ENCODE measurements around the gene NUDT16L1.
"Not testable (repeated sequence)": the region's sequence is repeated elsewhere in the genome, so short reads cannot be mapped to it uniquely, and the experiment has no call there.

The NUDT16L1 gene

DNA sequence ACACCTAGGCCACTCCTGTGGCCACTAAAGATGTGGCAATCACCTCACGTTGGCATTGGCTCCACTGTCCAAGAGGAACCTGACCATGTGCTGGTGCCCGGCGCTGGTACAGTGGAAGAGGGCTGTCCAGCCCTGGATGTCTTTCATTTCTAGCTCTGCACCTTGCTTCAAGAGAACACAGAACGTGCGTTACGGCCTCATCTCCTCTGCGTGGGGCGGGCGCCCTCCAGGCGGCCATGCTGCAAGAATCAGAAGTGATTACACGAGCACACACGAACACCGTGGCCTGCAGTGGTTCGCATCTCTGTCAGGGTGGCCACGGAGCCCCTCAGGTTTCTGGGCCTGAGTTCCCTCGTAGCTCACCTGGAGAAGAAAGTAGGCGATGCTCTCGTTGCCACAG, 33.3 kb downstream of the NUDT16L1 start:
- Mint-ChIP-seq H3K4me3 (no peak overlapping the region), H3K27me3 (no peaks in the 10 kb centered on the region), H3K9me3 (no peaks in the 10 kb centered on the region), H3K4me1 (no peaks in the 10 kb centered on the region), H3K27ac (no peak overlapping the region), H3K36me3 (peaks cover 10% of the 10 kb centered on the region)
- DNase-seq (ENCODE audit: low spot score in 2 of 2): no peak
- ATAC-seq (ENCODE audit: low read depth): no peak

DNA sequence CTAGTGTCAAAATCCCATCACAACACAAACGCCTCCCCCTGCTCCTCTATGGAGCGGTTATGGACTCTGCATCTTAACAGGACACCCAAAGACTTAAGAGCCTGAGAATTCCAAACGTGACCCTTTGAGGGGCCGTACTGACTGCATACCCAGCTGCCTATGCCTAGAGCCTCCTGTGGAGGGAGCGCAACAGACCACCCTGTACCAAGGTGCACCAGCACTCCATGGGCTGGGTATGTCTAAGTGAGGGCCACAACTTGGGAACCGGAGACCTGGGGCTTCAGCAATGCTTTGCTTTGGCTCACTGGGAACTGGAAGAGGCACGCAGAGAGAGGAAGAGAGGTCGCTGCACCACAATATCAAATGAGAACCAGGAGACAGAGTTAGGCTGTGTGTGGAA, 35.3 kb downstream of the NUDT16L1 start:
- Mint-ChIP-seq H3K36me3 (peaks cover 10% of the 10 kb centered on the region), H3K27ac (no peak overlapping the region), H3K4me3 (no peak overlapping the region), H3K27me3 (no peaks in the 10 kb centered on the region), H3K9me3 (no peaks in the 10 kb centered on the region), H3K4me1 (peaks cover 5% of the 10 kb centered on the region)
- no peak for ATAC-seq (ENCODE audit: low read depth)
- DNase-seq (ENCODE audit: low spot score in 2 of 2): no peak

DNA sequence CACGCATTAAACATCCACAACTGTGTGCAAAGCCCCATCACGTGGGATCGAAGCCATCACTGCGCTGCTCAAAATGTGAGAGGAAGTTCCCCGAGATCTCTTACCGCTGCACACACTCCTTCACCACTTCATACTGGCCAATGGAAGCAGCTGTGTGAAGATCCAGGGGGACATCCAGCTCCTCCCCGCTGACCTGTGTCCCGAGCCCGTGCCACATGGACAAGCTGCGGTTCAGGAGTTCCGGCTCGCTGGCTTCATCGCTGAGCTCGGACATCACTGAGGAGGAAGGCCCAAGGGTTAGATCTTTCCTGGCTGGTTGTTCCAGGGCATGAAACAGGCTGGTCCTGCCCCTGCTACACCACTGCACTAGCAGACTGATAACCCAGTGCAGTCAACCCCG, 36.5 kb downstream of the NUDT16L1 start:
- H3K27me3 Mint-ChIP-seq: no peaks in the 10 kb centered on the region
- no peak overlapping the region for H3K27ac Mint-ChIP-seq
- ATAC-seq (ENCODE audit: low read depth): no peak
- peaks cover 5% of the 10 kb centered on the region for H3K4me1 Mint-ChIP-seq
- H3K9me3 Mint-ChIP-seq: no peaks in the 10 kb centered on the region
- no peak for DNase-seq (ENCODE audit: low spot score in 2 of 2)
- peaks cover 9% of the 10 kb centered on the region for H3K36me3 Mint-ChIP-seq
- H3K4me3 Mint-ChIP-seq: no peak overlapping the region

DNA sequence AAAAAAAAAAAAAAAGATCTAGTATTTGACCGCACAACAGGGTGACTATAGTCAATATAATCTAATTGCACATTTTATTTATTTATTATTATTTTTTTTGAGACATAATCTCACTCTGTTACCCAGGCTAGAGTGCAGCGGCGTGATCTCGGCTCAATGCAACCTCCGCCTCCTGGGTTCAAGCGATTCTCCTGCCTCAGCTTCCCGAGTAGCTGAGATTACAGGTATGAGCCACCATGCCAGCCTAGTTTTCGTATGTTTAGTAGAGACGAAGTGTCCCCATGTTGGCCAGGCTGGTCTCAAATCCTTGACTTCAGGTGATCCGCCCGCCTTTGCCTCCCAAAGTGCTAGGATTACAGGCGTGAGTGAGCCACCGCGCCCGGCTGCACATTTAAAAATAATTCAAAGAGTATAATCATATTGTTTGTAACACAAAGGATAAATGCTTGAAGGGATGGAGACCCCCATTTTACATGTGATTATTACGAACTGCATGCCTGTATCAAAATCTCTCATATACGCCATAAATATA, 39.9 kb downstream of the NUDT16L1 start:
- Mint-ChIP-seq H3K27me3 (peaks cover 6% of the 10 kb centered on the region), H3K27ac (no peak overlapping the region), H3K36me3 (peaks cover 6% of the 10 kb centered on the region), H3K9me3 (no peaks in the 10 kb centered on the region), H3K4me3 (peak overlapping the region; percentile 94), H3K4me1 (peaks cover 10% of the 10 kb centered on the region)
- no peak for DNase-seq (ENCODE audit: low spot score in 2 of 2)
- ATAC-seq (ENCODE audit: low read depth): no peak

DNA sequence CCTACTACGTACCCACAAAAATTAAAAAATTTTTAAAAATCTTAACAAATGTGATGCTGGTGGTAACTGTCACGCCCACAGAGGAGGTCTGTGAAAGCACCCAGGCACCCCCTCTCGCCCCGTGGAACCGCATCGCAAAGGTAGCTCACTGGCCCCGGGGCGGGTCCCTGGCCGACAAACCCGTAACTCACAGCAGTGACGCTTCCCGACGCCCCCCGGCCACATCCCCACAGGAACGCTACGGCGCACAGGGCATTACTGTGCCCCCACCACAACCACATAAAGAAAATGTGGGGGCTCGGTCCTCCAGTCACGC, 40.3 kb downstream of the NUDT16L1 start:
- peaks cover 6% of the 10 kb centered on the region for H3K27me3 Mint-ChIP-seq
- no peaks in the 10 kb centered on the region for H3K9me3 Mint-ChIP-seq
- H3K27ac Mint-ChIP-seq: no peak overlapping the region
- peaks cover 5% of the 10 kb centered on the region for H3K36me3 Mint-ChIP-seq
- ATAC-seq (ENCODE audit: low read depth) (peak; percentile 8), DNase-seq (ENCODE audit: low spot score in 2 of 2) (no peak)
- H3K4me3 Mint-ChIP-seq: peak overlapping the region; percentile 94
- H3K4me1 Mint-ChIP-seq: peaks cover 10% of the 10 kb centered on the region

DNA sequence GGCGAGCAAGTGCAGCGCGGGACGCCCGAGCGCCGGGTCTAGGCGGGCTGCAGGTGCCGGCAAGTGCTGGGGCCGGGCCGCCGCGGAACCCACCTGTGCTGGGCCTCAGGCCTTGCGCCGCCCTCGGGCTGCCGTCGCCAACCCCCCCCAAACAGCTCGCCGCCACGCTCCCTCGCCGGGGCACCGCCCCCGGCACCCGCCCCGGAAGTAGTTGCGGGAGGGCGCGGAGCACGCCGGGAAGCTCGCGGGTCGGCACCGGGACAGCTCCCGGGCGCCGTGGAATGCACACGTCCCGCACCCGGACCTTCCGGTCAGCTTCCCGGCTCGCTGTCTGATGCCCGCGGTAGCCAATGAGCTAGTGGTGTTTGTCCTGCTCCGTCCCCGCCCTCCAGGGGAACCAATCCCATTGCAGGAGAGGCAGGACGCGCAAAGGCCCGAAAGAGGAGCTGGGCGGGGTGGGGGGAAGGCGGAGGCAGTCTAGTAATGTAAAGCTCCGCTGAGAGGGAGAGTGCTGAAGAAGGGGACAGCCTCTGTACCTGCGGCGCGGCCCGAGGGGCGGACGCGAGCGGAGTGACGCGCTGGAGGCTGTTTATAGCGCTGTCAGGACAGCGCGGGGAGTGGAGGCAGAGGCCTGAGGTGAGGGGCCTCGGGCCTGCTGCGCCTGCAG, 40.8 kb downstream of the NUDT16L1 start, which contains the start of the genes ANKS3 and DNAAF8:
Gene ANKS3, minus strand, starts transcription at position 209 of the 667 bp plus-strand sequence. CDS start 4,122 bp downstream, outside the sequence.
Gene DNAAF8, plus strand, starts transcription at position 475 of the 667 bp plus-strand sequence. CDS start 1,978 bp downstream, outside the sequence.
- peak; percentile 71 to 77 for DNase-seq (ENCODE audit: low spot score in 2 of 2)
- peaks cover 6% of the 10 kb centered on the region for H3K27me3 Mint-ChIP-seq
- H3K27ac Mint-ChIP-seq: peak within 1 kb of the TSS; percentile 89
- H3K36me3 Mint-ChIP-seq: peaks cover 2% of the 10 kb centered on the region
- peak; percentile 81 for ATAC-seq (ENCODE audit: low read depth)
- H3K4me3 Mint-ChIP-seq: peak within 1 kb of the TSS; percentile 94
- peaks cover 10% of the 10 kb centered on the region for H3K4me1 Mint-ChIP-seq
- no peaks in the 10 kb centered on the region for H3K9me3 Mint-ChIP-seq

DNA sequence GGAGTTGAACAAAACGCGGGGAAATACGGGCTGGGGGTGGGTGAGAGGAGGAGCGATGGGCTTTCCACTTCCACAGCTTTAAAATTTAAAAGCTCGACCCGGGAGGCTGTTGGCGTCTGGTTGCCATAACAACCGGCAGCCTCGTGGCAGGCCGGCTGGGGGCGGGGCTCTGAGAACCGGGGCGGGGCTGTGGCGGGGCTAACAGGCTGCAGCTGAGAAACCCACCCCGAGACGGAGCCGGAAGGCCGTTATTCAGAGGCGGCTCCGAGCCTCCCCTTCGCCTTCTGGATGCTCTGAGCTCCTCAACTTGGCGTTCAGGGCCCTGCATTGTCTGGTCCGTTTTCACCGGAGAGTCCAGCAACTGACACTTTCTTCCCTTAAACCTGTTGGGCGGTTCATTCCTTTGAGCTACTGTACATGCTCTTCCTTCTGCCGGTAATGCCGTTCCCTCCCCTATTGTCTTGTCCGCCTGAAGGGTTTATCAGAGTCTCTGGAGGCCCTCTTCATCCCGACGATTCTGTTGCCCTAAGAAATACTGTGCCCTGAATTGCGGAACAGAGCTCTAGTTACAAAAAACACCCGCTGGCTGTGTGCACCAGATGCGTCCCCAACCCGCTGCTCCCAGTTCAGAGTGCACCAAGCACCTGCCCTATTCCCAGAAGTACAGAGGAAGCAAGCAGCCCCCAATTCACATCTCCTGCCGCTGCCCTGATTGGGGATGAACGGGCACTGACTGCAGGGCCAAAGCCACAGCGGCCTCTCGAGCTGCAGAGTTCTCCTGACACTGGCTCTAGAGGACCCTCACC, 41.6 kb downstream of the NUDT16L1 start:
- Mint-ChIP-seq H3K4me1 (peaks cover 10% of the 10 kb centered on the region), H3K27ac (peak overlapping the region; percentile 89), H3K4me3 (peak overlapping the region; percentile 94), H3K9me3 (no peaks in the 10 kb centered on the region), H3K27me3 (peaks cover 6% of the 10 kb centered on the region), H3K36me3 (peaks cover 2% of the 10 kb centered on the region)
- peak; percentile 78 for ATAC-seq (ENCODE audit: low read depth)
- peak; percentile 92 for DNase-seq (ENCODE audit: low spot score in 2 of 2)

DNA sequence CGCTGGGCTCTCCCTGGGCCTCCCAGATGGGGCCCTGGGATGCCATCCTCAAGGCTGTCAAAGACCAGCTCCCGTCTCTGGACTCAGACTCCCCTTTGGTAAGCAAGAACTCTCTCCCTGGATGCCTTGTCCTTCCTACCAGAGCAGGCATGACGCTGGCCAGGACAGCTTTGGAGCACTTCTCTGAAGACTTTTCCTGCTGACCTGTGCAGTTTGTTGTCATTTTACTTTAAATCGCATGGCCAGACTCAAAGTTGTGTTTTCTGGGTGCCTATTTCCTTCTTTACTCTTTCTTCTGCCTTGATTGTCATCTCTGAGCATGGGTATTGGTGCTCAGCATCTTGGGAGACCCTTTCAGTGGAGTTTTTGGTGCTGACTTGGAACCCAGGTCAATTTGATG, 43.2 kb downstream of the NUDT16L1 start:
- no peak for DNase-seq (ENCODE audit: low spot score in 2 of 2)
- Mint-ChIP-seq H3K36me3 (no peaks in the 10 kb centered on the region), H3K27ac (no peak overlapping the region), H3K4me1 (peaks cover 10% of the 10 kb centered on the region), H3K4me3 (no peak overlapping the region), H3K9me3 (no peaks in the 10 kb centered on the region), H3K27me3 (peaks cover 6% of the 10 kb centered on the region)
- ATAC-seq (ENCODE audit: low read depth): no peak

DNA sequence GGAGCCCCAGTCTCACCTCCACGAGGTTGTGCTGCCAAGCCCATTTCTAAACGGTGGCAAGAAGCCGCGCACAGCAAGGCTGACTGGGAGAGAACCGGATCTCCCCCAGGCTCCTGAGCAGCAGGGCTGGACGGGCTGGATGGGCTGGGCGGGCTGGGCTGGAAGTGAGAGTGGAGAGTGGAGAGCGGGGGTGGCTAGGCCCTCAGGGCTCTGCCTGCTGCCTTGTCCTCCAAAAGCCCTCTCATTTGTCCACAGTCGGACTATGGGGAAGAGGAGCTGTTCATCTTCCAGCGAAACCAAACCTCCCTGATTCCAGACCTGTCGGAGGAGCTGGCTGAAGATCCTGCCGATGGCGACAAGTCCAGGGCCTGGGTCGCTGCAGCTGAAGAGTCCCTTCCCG, 44.2 kb downstream of the NUDT16L1 start:
- no peak overlapping the region for H3K27ac Mint-ChIP-seq
- H3K4me1 Mint-ChIP-seq: peaks cover 10% of the 10 kb centered on the region
- ATAC-seq (ENCODE audit: low read depth) (no peak), DNase-seq (ENCODE audit: low spot score in 2 of 2) (no peak)
- H3K27me3 Mint-ChIP-seq: peaks cover 6% of the 10 kb centered on the region
- H3K36me3 Mint-ChIP-seq: no peaks in the 10 kb centered on the region
- H3K9me3 Mint-ChIP-seq: no peaks in the 10 kb centered on the region
- no peak overlapping the region for H3K4me3 Mint-ChIP-seq

DNA sequence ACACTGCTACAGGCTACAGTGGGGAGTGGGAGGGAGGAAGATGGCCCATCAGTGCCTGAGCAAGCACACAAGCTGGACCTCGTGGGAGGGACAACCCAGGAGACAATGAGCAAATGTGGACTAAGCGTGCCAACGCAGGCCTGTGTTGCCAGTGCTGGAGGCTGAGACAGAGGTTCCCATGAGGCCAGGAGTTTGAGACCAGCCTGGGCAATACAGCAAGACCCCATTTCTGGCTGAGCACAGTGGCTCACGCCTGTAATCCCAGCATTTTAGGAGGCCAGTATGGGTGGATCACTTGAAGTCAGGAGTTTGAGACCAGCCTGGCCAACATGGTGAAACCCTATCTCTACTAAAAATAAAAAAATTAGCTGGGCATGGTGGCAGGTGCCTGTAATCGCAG, 45.0 kb downstream of the NUDT16L1 start:
- H3K4me1 Mint-ChIP-seq; ATAC-seq (ENCODE audit: low read depth); H3K9me3 Mint-ChIP-seq; H3K36me3 Mint-ChIP-seq; H3K27ac Mint-ChIP-seq; H3K4me3 Mint-ChIP-seq; H3K27me3 Mint-ChIP-seq; DNase-seq (ENCODE audit: low spot score in 2 of 2): not testable (repeated sequence)

DNA sequence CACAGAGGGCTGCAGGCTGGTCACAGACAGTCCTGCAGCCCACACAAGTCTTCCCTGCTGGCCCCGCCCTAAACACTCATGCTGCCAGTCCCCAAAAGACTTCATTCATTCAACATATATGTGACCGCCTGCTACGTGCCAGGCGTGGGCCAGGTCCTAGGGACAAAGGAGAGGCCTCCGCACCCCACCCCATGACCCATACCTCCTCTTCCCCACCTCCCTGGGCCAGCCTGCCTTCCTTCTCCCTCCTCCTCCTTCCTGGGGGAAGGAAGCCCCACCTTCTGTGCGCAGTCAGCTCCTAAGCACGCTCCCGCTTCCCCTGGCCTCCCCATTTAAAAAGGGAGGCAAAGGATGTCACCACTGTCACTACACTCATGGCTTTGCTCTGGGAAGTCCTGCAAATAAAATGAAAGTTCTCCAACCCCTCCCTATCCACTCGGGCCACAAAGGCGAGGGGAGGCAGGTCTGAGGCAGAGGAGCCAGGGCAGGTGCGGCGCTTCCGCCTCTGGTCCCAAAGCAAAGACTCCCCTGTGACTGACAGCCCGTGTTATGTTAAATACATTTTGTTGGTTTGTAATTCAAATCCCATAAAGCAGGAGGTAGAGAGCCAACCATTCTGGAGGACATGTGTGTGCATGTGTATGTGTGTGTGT, 50.0 kb downstream of the NUDT16L1 start:
- Mint-ChIP-seq H3K9me3 (no peaks in the 10 kb centered on the region), H3K36me3 (no peaks in the 10 kb centered on the region), H3K27me3 (peaks cover 4% of the 10 kb centered on the region), H3K27ac (no peak overlapping the region), H3K4me1 (peaks cover 13% of the 10 kb centered on the region), H3K4me3 (peak overlapping the region; percentile 67)
- DNase-seq (ENCODE audit: low spot score in 2 of 2): no peak
- no peak for ATAC-seq (ENCODE audit: low read depth)

DNA sequence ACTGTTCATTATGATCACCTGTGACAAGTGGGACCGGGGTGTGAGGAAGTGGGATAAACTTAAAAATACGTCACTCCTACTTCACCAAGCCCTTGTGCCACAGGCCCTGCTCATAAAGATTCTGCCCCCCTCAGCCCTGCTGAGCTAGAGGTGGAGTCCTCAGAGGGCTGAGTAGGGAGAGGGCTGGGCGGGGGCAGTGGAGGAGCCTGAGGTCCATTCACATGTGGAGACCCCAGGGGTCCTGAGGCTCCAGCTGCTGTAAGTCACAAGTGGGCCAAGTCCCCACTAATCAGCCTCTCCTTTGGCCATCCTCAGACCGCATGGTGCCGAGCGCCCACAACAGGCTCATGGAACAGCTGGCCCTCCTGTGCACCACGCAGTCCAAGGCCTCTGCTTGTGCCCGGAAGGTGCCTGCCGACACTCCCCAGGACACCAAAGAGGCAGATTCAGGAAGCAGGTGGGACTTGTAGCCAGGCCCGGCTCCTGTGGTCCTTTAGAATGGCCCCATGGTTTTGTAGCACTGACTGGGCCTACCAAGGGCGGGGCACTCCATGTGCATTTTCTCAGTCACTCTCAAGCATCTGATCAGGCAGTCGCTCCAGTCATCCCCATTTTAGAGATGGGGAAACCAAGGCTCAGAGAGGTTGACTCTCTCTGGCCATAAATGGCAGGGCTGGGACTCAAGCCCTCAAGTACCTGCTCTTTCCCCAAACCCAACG, 51.4 kb downstream of the NUDT16L1 start:
- no peak overlapping the region for H3K27ac Mint-ChIP-seq
- DNase-seq (ENCODE audit: low spot score in 2 of 2) (no peak), ATAC-seq (ENCODE audit: low read depth) (peak; percentile 41)
- no peaks in the 10 kb centered on the region for H3K36me3 Mint-ChIP-seq
- H3K27me3 Mint-ChIP-seq: peaks cover 4% of the 10 kb centered on the region
- H3K9me3 Mint-ChIP-seq: no peaks in the 10 kb centered on the region
- H3K4me1 Mint-ChIP-seq: peaks cover 13% of the 10 kb centered on the region
- no peak overlapping the region for H3K4me3 Mint-ChIP-seq

DNA sequence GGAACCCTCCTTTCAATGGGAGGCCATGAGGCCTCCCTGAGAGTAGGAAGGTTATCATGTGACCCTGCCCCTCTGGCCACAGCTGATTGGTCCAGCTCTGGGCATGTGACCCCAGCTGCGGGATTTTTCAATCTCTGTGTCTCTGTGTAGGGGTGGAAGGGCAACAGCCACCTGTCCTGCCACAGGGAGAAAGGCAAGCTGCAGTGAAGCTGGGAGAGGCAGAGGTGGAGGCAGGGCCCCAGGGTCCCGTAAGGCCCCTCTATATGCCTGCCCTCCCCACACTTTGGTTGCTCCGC, 51.9 kb downstream of the NUDT16L1 start:
- Mint-ChIP-seq H3K36me3 (no peaks in the 10 kb centered on the region), H3K4me3 (no peak overlapping the region), H3K4me1 (peaks cover 13% of the 10 kb centered on the region), H3K27me3 (peaks cover 4% of the 10 kb centered on the region), H3K27ac (no peak overlapping the region), H3K9me3 (no peaks in the 10 kb centered on the region)
- ATAC-seq (ENCODE audit: low read depth) (no peak), DNase-seq (ENCODE audit: low spot score in 2 of 2) (no peak)

Measured in memory B cell (primary cell).